ENCODE data around the gene TTC39A. TPM values are rescaled to one million over a fixed set of nuclear protein-coding genes. Genes with fewer than 3 reads are reported as not detected.

The TTC39A gene
- total RNA-seq, 1 donor from 2014 or later, result 21.3 TPM

DNA sequence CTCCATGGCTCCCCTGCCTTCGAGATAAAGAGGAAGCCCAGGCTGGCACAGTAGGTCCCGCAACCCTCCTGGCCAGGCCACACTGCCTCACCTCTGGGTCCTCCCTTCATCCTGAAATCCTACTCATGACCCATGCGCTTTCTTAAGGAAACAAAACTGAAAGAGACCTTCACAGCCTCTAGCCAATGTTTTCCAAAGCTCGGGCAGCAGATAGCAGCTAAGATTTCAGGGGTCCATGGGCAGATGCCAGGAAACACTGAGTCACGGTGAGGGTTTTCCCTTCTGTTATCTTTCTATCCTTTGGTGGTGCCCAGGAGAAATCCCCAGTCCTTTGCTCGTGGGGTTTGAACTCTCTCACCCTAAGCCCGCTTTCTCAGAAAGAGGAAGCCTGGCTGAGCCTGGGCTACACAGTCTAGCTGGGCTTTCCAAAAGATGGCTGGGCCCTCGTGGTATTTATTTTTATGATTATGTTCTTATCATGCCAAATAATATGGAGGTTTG lies 26.6 kb downstream of the TTC39A start:
- no peak for DNase-seq (ENCODE audit: low read depth)
- no peak overlapping the region for H3K4me3 ChIP-seq (ENCODE audit: low read depth, low read length)
- no peak for TF ChIP-seq CTCF (conservative IDR thresholded peaks at IDR 0.05; ENCODE audit: low read depth, low read length)

DNA sequence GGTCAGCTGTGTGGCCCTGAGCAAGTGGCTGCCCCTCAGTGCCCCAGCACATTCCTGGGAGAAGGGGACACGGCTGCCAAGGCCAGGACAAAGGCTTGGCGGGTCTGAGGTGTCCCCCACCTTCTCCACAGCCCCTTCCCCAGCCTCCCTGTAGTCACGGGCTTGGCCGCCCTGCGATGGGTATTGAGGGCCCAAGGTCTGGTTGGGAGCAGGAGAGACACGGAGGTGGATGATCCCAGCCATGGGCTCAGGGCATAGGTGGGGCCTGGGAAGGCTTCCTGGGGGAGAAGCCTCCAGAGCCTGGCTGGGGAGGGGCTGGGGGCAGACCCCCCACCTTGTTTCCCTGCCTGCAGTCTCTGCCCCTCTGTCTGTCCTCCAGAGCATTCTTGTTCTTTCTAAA lies 27.0 kb downstream of the TTC39A start:
- H3K4me3 ChIP-seq (ENCODE audit: low read depth, low read length), result no peak overlapping the region
- no peak for TF ChIP-seq CTCF (conservative IDR thresholded peaks at IDR 0.05; ENCODE audit: low read depth, low read length)
- no peak for DNase-seq (ENCODE audit: low read depth)

- no peak for TF ChIP-seq CTCF (conservative IDR thresholded peaks at IDR 0.05; ENCODE audit: low read depth, low read length)
- no peak overlapping the region for H3K4me3 ChIP-seq (ENCODE audit: low read depth, low read length)
- no peak for DNase-seq (ENCODE audit: low read depth)
These were observed 27.6 kb downstream of the TTC39A start for GRCh38 chr1:51302746-51303145.

GRCh38 chr1:51302270-51302669 lies 28.1 kb downstream of the TTC39A start:
- H3K4me3 ChIP-seq (ENCODE audit: low read depth, low read length), result no peak overlapping the region
- no peak for TF ChIP-seq CTCF (conservative IDR thresholded peaks at IDR 0.05; ENCODE audit: low read depth, low read length)

DNA sequence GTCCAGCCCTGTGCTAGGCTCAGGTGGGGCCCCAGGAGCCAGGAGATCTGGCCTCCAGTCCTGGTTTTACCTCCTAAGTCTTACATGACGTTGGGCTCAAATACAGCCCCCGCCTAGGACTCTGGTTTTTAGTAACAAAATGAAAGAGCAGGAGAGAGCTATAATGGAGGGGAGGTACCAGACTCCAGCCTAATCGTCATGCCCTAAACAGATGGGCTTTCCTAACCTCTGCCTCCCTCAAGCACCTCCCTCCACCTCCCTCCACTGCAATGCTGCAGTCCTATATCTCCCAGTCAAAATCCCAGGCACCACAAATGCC lies 28.6 kb downstream of the TTC39A start:
- DNase-seq (ENCODE audit: low read depth), result no peak
- no peak overlapping the region for H3K4me3 ChIP-seq (ENCODE audit: low read depth, low read length)
- no peak for TF ChIP-seq CTCF (conservative IDR thresholded peaks at IDR 0.05; ENCODE audit: low read depth, low read length)

More at GRCh38 chr1:51302270-51302669, 28.1 kb downstream of the TTC39A start:
- no peak for DNase-seq (ENCODE audit: low read depth)

GRCh38 chr1:51301152-51301843 lies 29.1 kb downstream of the TTC39A start:
- no peak for TF ChIP-seq CTCF (conservative IDR thresholded peaks at IDR 0.05; ENCODE audit: low read depth, low read length)
- no peak overlapping the region for H3K4me3 ChIP-seq (ENCODE audit: low read depth, low read length)
- no peak for DNase-seq (ENCODE audit: low read depth)

Data from epithelial cell of proximal tubule (primary cell).